Lower leg skin (tissue), 4 donors: Measurements from ENCODE around the gene ARMC2. TPM values are rescaled to one million over a fixed set of nuclear protein-coding genes. Genes with fewer than 3 reads are reported as not detected.

ENCODE experiments used
- DNase-seq, 2 donors: peaks; one replicate each; pipeline ENCODE4 v3.0.0-alpha.2; 2019; ENCODE audit warnings: low spot score in 2 of 2
- H3K4me3 ChIP-seq: fragments of 200-600 bp; sonication (generic); 2 replicates; pipeline ENCODE4 v1.5.1; 2017; ENCODE audit warnings: mild to moderate bottlenecking, low read depth; ENCODE audit not compliant: poor library complexity, severe bottlenecking
- CTCF ChIP-seq, 3 donors: fragments of 450-650 bp; IDR thresholded peaks; one replicate each; pipeline ENCODE4 v1.5.1; 2016; ENCODE audit warnings: antibody characterized with exemption in 3 of 3, mild to moderate bottlenecking in 3 of 3, moderate library complexity in 2 of 3
- POLR2A ChIP-seq, 2 donors: fragments of 450-650 bp; IDR thresholded peaks; one replicate each; pipeline ENCODE4 v1.6.1; 2016 to 2017; ENCODE audit warnings: antibody characterized with exemption in 2 of 2, mild to moderate bottlenecking in 1 of 2, moderate library complexity in 1 of 2
- WGBS, 2 donors: methylation state at CpG; one replicate each; pipeline ENCODE4 v1.1.5; 2018; 5-methylcytosine and 5-hydroxymethylcytosine counted together
- intact Hi-C: fragments of 100-400 bp; cut with DNase I; formaldehyde crosslinking; loops from one replicate; pipeline ENCODE4 v1.15.0; 2023; ENCODE audit warnings: low total_unique reads
- total RNA-seq, 4 donors: library from RNA; depleted of rRNA; stranded (reverse); fragments of >200 nt; gene quantifications; one replicate each; pipeline ENCODE4 v1.1.0, GENCODE V29; 2016

Gene ARMC2
- total RNA-seq, 4 donors from 2014 or later: 0.34 to 2.0 (median 1.2) TPM

DNA sequence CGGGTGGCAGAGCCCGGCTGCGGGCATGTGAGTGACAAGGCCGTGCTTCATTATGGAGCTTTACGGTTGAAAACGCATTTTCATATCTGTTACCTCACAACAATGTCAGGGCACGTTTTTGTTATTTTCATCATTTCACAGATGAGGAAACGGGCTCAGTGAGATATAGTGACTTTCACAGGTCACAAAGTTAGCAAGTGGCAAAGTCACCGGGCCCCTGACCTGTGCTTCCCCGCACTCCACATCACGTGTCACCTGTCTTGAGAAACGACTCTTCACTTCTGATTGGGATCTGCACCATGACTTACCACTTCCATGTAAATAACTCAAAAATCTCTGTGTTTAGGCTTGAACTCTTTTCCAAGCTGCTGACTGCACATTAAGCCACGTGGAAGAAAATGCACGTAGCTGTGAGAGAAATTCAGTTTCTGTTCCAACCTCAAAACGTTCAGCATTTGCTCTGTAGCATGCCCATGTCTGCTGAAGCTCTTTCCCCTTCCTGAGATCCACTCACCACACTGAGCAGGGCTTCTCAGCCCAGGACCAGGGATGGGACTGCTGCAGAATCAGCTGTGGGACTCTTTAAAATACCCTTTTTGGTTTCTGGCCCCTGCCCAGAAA, 107.2 kb downstream of the ARMC2 start:
- DNase-seq: no peak
- no peak overlapping the region for H3K4me3 ChIP-seq
- TF ChIP-seq POLR2A (IDR thresholded peaks at IDR 0.05) (no peak), CTCF (IDR thresholded peaks at IDR 0.05) (no peak)
- intact Hi-C loops: no loop called here
- 87% methylated on average over 15 of the region's 15 CpGs for WGBS, 2 donors

DNA sequence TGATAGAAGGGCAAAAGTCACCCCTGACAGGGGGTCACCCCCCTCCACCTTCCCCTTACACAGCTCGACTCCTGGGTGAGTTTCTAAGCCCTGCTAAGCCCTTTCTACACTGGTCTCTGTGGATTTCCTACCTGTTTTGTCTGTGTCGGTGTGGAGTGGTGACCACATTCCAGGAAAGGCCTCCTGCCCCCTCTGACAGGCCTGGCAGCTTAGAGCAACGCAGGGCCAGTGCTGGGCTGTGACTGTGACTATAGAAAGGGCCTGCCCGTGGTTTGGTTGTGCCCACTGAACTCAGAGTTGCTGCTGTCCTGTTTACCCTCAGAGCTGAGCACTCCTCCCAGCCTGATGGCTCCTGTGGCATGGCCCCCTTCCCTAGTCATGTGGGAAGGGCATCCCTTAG, 109.0 kb downstream of the ARMC2 start:
- intact Hi-C loops: no loop called here

GRCh38 chr6:108958900-108959770, 110.9 kb downstream of the ARMC2 start:
- intact Hi-C loops: no loop called here
- 86 to 88% methylated on average over 10 of the region's 10 CpGs for WGBS, 2 donors
- TF ChIP-seq POLR2A (IDR thresholded peaks at IDR 0.05) (no peak), CTCF (IDR thresholded peaks at IDR 0.05) (no peak)
- no peak overlapping the region for H3K4me3 ChIP-seq
- no peak for DNase-seq

More for the DNA sequence above, 109.0 kb downstream of the ARMC2 start:
- H3K4me3 ChIP-seq: no peak overlapping the region
- 91 to 93% methylated on average over 4 of the region's 4 CpGs for WGBS, 2 donors
- no peak for DNase-seq
- TF ChIP-seq POLR2A (IDR thresholded peaks at IDR 0.05) (no peak), CTCF (IDR thresholded peaks at IDR 0.05) (no peak)

DNA sequence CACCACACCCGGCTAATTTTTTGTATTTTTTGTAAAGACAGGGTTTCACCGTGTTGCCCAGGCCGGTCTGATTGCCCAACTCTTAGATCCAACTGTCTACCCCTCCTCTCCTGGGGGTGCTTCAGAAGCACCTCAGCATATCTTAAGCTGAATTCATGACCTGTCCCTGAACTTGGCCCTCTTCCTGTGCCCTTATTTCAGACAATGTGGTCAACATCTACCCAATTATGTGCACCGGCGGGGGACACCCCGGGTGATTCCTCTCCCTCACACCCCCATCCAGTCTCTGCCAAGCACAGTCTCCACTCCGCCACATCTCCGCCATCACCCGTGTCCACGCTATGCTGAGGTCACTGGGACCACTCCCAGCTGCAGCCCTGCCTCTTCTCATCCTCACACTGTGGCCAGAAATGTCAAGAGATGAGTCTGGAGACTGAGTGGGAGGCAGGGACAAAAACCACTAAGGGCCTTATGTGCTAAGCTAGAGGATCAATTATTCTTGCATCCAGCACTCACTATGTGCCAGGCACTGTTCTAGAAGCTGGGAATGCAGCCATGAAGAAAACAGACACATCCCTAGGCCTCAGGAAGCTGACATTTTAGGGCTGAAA, 111.9 kb downstream of the ARMC2 start:
- DNase-seq: no peak
- intact Hi-C loops: no loop called here
- TF ChIP-seq POLR2A (IDR thresholded peaks at IDR 0.05) (no peak), CTCF (IDR thresholded peaks at IDR 0.05) (no peak)
- no peak overlapping the region for H3K4me3 ChIP-seq
- 91 to 97% methylated on average over 10 of the region's 10 CpGs for WGBS, 2 donors

DNA sequence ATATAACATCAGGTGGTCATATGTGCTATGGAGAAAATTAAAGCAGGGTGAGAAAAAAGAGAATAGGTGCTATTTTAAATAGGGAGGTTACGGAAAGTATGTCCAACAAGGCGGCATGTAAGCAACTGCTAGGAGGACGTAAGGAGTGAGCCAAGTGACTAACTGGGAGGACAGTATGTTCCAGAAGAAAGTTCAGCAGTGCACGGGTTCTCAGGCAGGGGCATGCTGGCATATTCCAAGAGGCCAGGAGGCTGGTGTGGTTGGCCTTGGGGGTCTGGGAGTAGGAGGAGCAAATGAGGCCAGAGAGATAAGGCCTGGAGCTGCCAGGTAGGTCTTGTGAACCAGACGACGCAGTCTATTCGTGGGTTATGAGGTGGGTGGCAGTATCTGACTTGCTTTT, 112.4 kb downstream of the ARMC2 start:
- 85 to 91% methylated on average over 7 of the region's 7 CpGs for WGBS, 2 donors
- H3K4me3 ChIP-seq: no peak overlapping the region
- TF ChIP-seq POLR2A (IDR thresholded peaks at IDR 0.05) (no peak), CTCF (IDR thresholded peaks at IDR 0.05) (no peak)
- intact Hi-C loops: no loop called here
- no peak for DNase-seq
